ENCODE data around the gene CLIC4.

GRCh38 chr1:24786191-24786590 lies 40.9 kb downstream of the CLIC4 start:
- no peak for TF ChIP-seq TCF7 (CRISPR knock-in tag; IDR thresholded peaks at IDR 0.05; ENCODE audit: low read depth)
- no peak for TF ChIP-seq CTCF (IDR thresholded peaks at IDR 0.05)
- TF ChIP-seq HMGXB4 (CRISPR knock-in tag; IDR thresholded peaks at IDR 0.05): no peak
- TF ChIP-seq ATF1 (CRISPR knock-in tag; IDR thresholded peaks at IDR 0.05): no peak
- no peak for TF ChIP-seq ATF3 (CRISPR knock-in tag; conservative IDR thresholded peaks at IDR 0.05)
- TF ChIP-seq FOXJ3 (CRISPR knock-in tag; IDR thresholded peaks at IDR 0.05; ENCODE audit: borderline replicate concordance): no peak
- TF ChIP-seq USF2 (CRISPR knock-in tag; IDR thresholded peaks at IDR 0.05): no peak
- no peak for TF ChIP-seq MAX (CRISPR knock-in tag; IDR thresholded peaks at IDR 0.05)
- TF ChIP-seq ATF2 (CRISPR knock-in tag; IDR thresholded peaks at IDR 0.05; ENCODE audit: borderline replicate concordance, low read depth): no peak
- no peak for TF ChIP-seq MYBL2 (CRISPR knock-in tag; IDR thresholded peaks at IDR 0.05)
- TF ChIP-seq ZNF121 (CRISPR knock-in tag; IDR thresholded peaks at IDR 0.05): no peak
- TF ChIP-seq E2F5 (CRISPR knock-in tag; IDR thresholded peaks at IDR 0.05): no peak
